A673 (cell line): ENCODE measurements around the gene NCKIPSD. TPM values are rescaled to one million over a fixed set of nuclear protein-coding genes. Genes with fewer than 3 reads are reported as not detected.
A peak's percentile ranks its signal among the peaks of the same experiment; 100 is the strongest.

Experiments
- BruUV-seq: library from RNA; stranded (reverse); fragments of 400-500 nt; replicated peaks from 2 replicates; lab custom pipeline; 2021; lab: Mats Ljungman, UMichigan
- CTCF ChIA-PET: fragments of 300-600 bp; sonication (Branson Sonifier 250); formaldehyde crosslinking; loops from one replicate; lab custom pipeline; 2022; ENCODE audit warnings: antibody characterized with exemption; lab: Charles Lee
- POLR2A ChIA-PET: fragments of 300-600 bp; sonication (Branson Sonifier 250); formaldehyde crosslinking; loops from one replicate; lab custom pipeline; 2022; ENCODE audit warnings: antibody characterized with exemption; ENCODE audit not compliant: low non-redundant PET; lab: Charles Lee
- DNase-seq: peaks from one replicate; pipeline ENCODE4 v3.0.0-alpha.2; 2015; ENCODE audit warnings: low spot score
- H3K27ac ChIP-seq: fragments of 200-600 bp; sonication (generic); 2 replicates; pipeline ENCODE4 v1.5.1; 2016; ENCODE audit warnings: mixed run types, low read depth, mild to moderate bottlenecking, mixed read lengths, antibody characterized with exemption, low read length; ENCODE audit not compliant: poor library complexity, severe bottlenecking
- H3K27me3 ChIP-seq: fragments of 200-600 bp; sonication (generic); replicated peaks from 2 replicates; pipeline ENCODE4 v1.6.1; 2017; ENCODE audit warnings: mixed run types, low read depth, mild to moderate bottlenecking, mixed read lengths, antibody characterized with exemption, low read length; ENCODE audit not compliant: insufficient read depth, poor library complexity
- H3K36me3 ChIP-seq: fragments of 200-600 bp; sonication (generic); 2 replicates; pipeline ENCODE4 v1.6.1; 2016; ENCODE audit warnings: mixed run types, mild to moderate bottlenecking, mixed read lengths, antibody characterized with exemption, low read length; ENCODE audit not compliant: insufficient read depth, poor library complexity, severe bottlenecking
- H3K4me1 ChIP-seq: fragments of 200-600 bp; sonication (generic); 2 replicates; pipeline ENCODE4 v1.6.1; 2017; ENCODE audit warnings: mixed run types, mild to moderate bottlenecking, mixed read lengths, antibody characterized with exemption, low read length; ENCODE audit not compliant: insufficient read depth, poor library complexity, severe bottlenecking
- H3K4me3 ChIP-seq: fragments of 200-600 bp; sonication (generic); 2 replicates; pipeline ENCODE4 v1.5.1; 2016; ENCODE audit warnings: low read depth, mixed run types, mild to moderate bottlenecking, mixed read lengths, low read length; ENCODE audit not compliant: poor library complexity, severe bottlenecking
- H3K9me3 ChIP-seq: fragments of 200-600 bp; sonication (generic); 2 replicates; pipeline ENCODE4 v1.6.1; 2016; ENCODE audit warnings: mixed run types, low read depth, mild to moderate bottlenecking, mixed read lengths, antibody characterized with exemption, low read length; ENCODE audit not compliant: poor library complexity, severe bottlenecking
- CTCF ChIP-seq: fragments of 300-800, 200-600 bp; sonication (generic); conservative IDR thresholded peaks from 2 replicates; pipeline ENCODE4 v1.5.1; 2017; ENCODE audit warnings: low read depth, mild to moderate bottlenecking, antibody characterized with exemption, low read length, moderate library complexity, mixed read lengths
- EZH2 ChIP-seq: fragments of 200-600 bp; sonication (generic); IDR thresholded peaks from 2 replicates; pipeline ENCODE4 v1.6.1; 2017; ENCODE audit warnings: borderline replicate concordance, low read depth, mild to moderate bottlenecking, mixed read lengths, antibody characterized with exemption, low read length; ENCODE audit not compliant: poor library complexity, severe bottlenecking
- intact Hi-C: fragments of 100-400 bp; cut with micrococcal nuclease; formaldehyde crosslinking; loops from one replicate; pipeline ENCODE4 v1.10.0; 2022; ENCODE audit not compliant: unreplicated experiment
- total RNA-seq: library from RNA; stranded (reverse); gene quantifications from 2 replicates; pipeline ENCODE4 v1.2.3, GENCODE V29; 2021

Gene NCKIPSD
- total RNA-seq, 1 experiment from 2014 or later, result 15.0 TPM

GRCh38 chr3:48661501-48662144 is 24.1 kb downstream of the NCKIPSD start:
- CTCF ChIA-PET, result interaction anchor here (1.0 kb wide), 1 partner anchor 24 kb away, joined by 3 read pairs; no protein-coding TSS in a partner anchor
- Histone ChIP-seq H3K27ac (no peak overlapping the region), H3K9me3 (no peaks in the 10 kb centered on the region), H3K27me3 (no peaks in the 10 kb centered on the region), H3K4me3 (peak overlapping the region; percentile 56), H3K36me3 (no peaks in the 10 kb centered on the region), H3K4me1 (no peaks in the 10 kb centered on the region)
- TF ChIP-seq EZH2 (no peak), CTCF (no peak)
- POLR2A ChIA-PET, result interaction anchor here (0.6 kb wide), 1 partner anchor 1665 kb away, joined by 3 read pairs; no protein-coding TSS in a partner anchor
- peak; percentile 58 for DNase-seq
- BruUV-seq, result no TSS peak
- intact Hi-C loops, result no loop called here

GRCh38 chr3:48660800-48661400 is 24.8 kb downstream of the NCKIPSD start:
- no peak for DNase-seq
- CTCF ChIA-PET, result no interaction called here
- H3K27me3 ChIP-seq, result no peaks in the 10 kb centered on the region
- no peak overlapping the region for H3K27ac ChIP-seq
- intact Hi-C loops, result no loop called here
- no peaks in the 10 kb centered on the region for H3K36me3 ChIP-seq
- TF ChIP-seq EZH2 (no peak), CTCF (no peak)
- H3K4me3 ChIP-seq, result peak overlapping the region; percentile 40
- H3K9me3 ChIP-seq, result no peaks in the 10 kb centered on the region
- BruUV-seq, result no TSS peak
- POLR2A ChIA-PET, result no interaction called here
- H3K4me1 ChIP-seq, result no peaks in the 10 kb centered on the region

- Histone ChIP-seq H3K27me3 (no peaks in the 10 kb centered on the region), H3K4me3 (peak overlapping the region; percentile 45), H3K4me1 (no peaks in the 10 kb centered on the region), H3K36me3 (no peaks in the 10 kb centered on the region), H3K27ac (no peak overlapping the region), H3K9me3 (no peaks in the 10 kb centered on the region)
- DNase-seq, result no peak
- ChIA-PET CTCF (no interaction called here), POLR2A (no interaction called here)
- no peak for TF ChIP-seq CTCF
- no peak for TF ChIP-seq EZH2
- no TSS peak for BruUV-seq
- intact Hi-C loops, result no loop called here
These were observed 28.9 kb downstream of the NCKIPSD start for GRCh38 chr3:48656841-48657281.
